Lung (tissue), 12 donors: Measurements from ENCODE around the gene ANKRD13D. TPM values are rescaled to one million over a fixed set of nuclear protein-coding genes. Genes with fewer than 3 reads are reported as not detected.
A peak's percentile ranks its signal among the peaks of the same experiment; 100 is the strongest.
"Not testable (repeated sequence)": the region's sequence is repeated elsewhere in the genome, so short reads cannot be mapped to it uniquely, and the experiment has no call there.

ENCODE experiments used
- ATAC-seq: fragments of 200-7000 bp; cut with Tn5 transposase; one replicate; pipeline ENCODE4 v1.9.1; 2020; ENCODE audit warnings: moderate number of reproducible peaks; ENCODE audit not compliant: insufficient read depth, low FRiP score
- DNase-seq, 3 donors: peaks; one replicate each; pipeline ENCODE4 v3.0.0-alpha.2; 2013 to 2017
- H3K27ac ChIP-seq, 2 donors: one replicate each; pipeline ENCODE4 v1.5.1; 2013; ENCODE audit warnings: mild to moderate bottlenecking in 2 of 2, moderate library complexity in 2 of 2, control low read depth in 1 of 2, inconsistent platforms in 1 of 2, low read depth in 1 of 2, low read length in 1 of 2
- H3K27me3 ChIP-seq, 3 donors: one replicate each; pipeline ENCODE4 v1.5.1; 2013; ENCODE audit warnings: low read length in 2 of 3; ENCODE audit not compliant: control insufficient read depth in 3 of 3, insufficient read depth in 3 of 3
- H3K36me3 ChIP-seq, 4 donors: one replicate each; pipeline ENCODE4 v1.5.1; 2013; ENCODE audit warnings: low read length in 4 of 4, mild to moderate bottlenecking in 1 of 4, moderate library complexity in 1 of 4; ENCODE audit not compliant: control insufficient read depth in 4 of 4, insufficient read depth in 4 of 4
- H3K4me1 ChIP-seq, 5 donors: one replicate each; pipeline ENCODE4 v1.5.1; 2013; ENCODE audit warnings: low read length in 5 of 5, mild to moderate bottlenecking in 2 of 5, moderate library complexity in 1 of 5; ENCODE audit not compliant: control insufficient read depth in 5 of 5, insufficient read depth in 5 of 5
- H3K4me3 ChIP-seq: one replicate; pipeline ENCODE4 v1.5.1; 2013; ENCODE audit warnings: mild to moderate bottlenecking, control low read depth, moderate library complexity
- H3K9ac ChIP-seq, 2 donors: one replicate each; pipeline ENCODE4 v1.5.1; 2013; ENCODE audit warnings: low read length in 2 of 2, control low read depth in 1 of 2; ENCODE audit not compliant: insufficient read depth in 1 of 2
- H3K9me3 ChIP-seq, 4 donors: one replicate each; pipeline ENCODE4 v1.5.1; 2013; ENCODE audit warnings: low read length in 3 of 4, mild to moderate bottlenecking in 1 of 4, moderate library complexity in 1 of 4; ENCODE audit not compliant: control insufficient read depth in 4 of 4, insufficient read depth in 3 of 4
- WGBS, 2 donors: extraction: QIAGEN DNeasy Blood & Tissue Kit; methylation state at CpG; one replicate each; pipeline ENCODE4 v1.1.7; 2013; 5-methylcytosine and 5-hydroxymethylcytosine counted together
- polyA plus RNA-seq, 2 donors: library from polyadenylated mRNA; stranded (reverse); fragments of 200-250 nt; gene quantifications; one replicate each; pipeline ENCODE4 v1.2.1, GENCODE V29; 2013
- total RNA-seq, 2 donors: library from RNA; depleted of rRNA in 1 of 2; stranded (reverse); fragments of >200 nt in 1 of 2; gene quantifications; one replicate each; pipeline ENCODE4 v1.2.1, GENCODE V29; 2014 to 2021
- TF ChIP-seq, protein P1 (sequence below): IDR thresholded peaks from 2 replicates; pipeline ENCODE4 v1.5.1; 2012; ENCODE audit warnings: mild to moderate bottlenecking; ENCODE audit errors: control extremely low read depth, extremely low read depth
- donor health status: control.
- donor health status: control.
- donor health status: Bipolar disorder and iron deficiency.
- donor health status: healthy.
- donor health status: DM: yes; HTN: yes; CAD: no.

The ANKRD13D gene
- total and polyA plus RNA-seq, 4 donors, result 35.9 to 86.2 (median 60.5) TPM

DNA sequence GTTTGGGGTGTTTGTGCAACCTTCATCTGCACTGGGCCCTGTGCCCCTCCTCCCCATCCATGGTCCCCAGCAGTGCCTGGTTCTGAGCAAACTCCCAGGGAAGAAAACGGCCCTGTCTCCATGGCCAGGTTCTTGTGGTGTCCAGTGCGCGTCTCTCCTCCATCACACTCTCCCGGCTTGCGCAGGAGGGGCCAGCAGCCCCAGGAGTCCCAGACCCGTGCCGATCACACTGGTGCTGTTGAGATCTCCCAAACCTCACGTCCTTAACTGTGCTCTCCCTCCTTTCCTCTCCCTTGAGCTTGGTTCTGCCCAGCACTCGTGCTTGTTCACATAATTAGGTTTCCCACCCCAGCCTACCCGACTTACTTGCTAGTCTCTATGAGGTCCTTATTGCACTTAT is 33.8 kb upstream of the ANKRD13D start:
- TF ChIP-seq, protein P1, sequence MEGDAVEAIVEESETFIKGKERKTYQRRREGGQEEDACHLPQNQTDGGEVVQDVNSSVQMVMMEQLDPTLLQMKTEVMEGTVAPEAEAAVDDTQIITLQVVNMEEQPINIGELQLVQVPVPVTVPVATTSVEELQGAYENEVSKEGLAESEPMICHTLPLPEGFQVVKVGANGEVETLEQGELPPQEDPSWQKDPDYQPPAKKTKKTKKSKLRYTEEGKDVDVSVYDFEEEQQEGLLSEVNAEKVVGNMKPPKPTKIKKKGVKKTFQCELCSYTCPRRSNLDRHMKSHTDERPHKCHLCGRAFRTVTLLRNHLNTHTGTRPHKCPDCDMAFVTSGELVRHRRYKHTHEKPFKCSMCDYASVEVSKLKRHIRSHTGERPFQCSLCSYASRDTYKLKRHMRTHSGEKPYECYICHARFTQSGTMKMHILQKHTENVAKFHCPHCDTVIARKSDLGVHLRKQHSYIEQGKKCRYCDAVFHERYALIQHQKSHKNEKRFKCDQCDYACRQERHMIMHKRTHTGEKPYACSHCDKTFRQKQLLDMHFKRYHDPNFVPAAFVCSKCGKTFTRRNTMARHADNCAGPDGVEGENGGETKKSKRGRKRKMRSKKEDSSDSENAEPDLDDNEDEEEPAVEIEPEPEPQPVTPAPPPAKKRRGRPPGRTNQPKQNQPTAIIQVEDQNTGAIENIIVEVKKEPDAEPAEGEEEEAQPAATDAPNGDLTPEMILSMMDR, result no peak
- Histone ChIP-seq H3K36me3 (peaks cover 20 to 65% (median 55%) of the 10 kb centered on the region in 4 donors), H3K9ac (no peak overlapping the region), H3K4me1 (no peaks in the 10 kb centered on the region), H3K27ac (no peak overlapping the region), H3K27me3 (no peaks in the 10 kb centered on the region), H3K9me3 (no peaks in the 10 kb centered on the region), H3K4me3 (no peak overlapping the region)
- DNase-seq, result no peak
- 90 to 94% methylated on average over 10 of the region's 10 CpGs for WGBS, 2 donors
- no peak for ATAC-seq

DNA sequence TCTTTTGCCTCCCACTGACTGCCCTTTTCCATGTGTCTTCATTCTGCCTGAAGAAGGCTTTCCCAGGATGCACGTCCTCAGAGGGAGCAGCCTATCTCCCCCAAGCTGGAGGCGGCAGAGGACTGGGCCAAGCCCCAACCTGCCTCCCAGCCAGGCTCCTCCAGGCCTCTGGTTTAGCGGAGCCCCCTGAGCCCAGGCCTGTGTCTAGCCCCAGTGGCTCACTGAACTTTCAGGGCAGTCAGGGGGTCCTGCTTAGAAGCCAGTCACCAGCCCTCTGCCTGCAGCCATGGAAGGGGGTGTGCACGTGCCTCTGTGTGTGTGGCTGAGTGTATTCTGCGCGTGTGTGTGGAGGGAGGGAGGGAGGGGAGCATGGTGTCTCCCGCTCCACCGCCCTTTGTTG is 33.2 kb upstream of the ANKRD13D start:
- no peak overlapping the region for H3K4me3 ChIP-seq
- DNase-seq, result no peak
- peaks cover 16 to 60% (median 50%) of the 10 kb centered on the region in 4 donors for H3K36me3 ChIP-seq
- WGBS, 2 donors, result 94 to 95% methylated on average over 8 of the region's 8 CpGs
- H3K27ac ChIP-seq, result no peak overlapping the region
- ATAC-seq, result no peak
- H3K4me1 ChIP-seq, result no peaks in the 10 kb centered on the region
- H3K27me3 ChIP-seq, result no peaks in the 10 kb centered on the region
- TF ChIP-seq, protein P1, result no peak
- H3K9me3 ChIP-seq, result no peaks in the 10 kb centered on the region
- H3K9ac ChIP-seq, result no peak overlapping the region

DNA sequence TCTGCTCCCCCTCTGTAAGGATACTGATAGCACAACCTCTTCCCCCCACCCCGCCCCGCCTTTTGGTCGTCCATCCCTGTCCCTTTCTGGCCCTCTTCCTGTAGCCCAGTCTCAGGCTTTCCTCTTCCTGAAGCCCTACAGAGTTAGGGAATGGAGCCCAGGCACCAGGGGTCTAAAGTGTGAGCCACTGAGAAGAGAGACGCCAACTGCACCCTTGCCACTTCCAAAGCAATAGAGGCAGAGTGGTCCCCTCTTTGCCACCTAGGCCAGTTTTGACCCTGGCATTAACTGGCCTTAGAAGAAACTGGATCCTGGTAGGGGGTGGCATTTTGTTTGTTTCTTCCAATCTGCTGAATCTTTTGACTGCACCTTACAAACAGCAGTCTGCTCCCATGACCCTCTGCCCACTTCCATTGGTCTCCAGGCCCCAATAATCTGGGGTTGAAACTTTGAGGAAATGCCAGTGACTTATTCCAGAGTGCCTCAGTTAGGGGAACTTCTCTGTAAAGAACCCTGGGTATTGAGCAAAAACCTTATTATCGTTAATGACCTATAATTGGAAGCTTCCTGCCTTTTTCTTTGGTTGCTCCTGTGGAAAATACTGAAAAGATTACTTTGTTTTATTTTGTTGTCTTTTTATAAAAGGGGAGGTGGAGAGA is 32.5 kb upstream of the ANKRD13D start:
- Histone ChIP-seq H3K9me3 (no peaks in the 10 kb centered on the region), H3K9ac (no peak overlapping the region), H3K4me3 (no peak overlapping the region), H3K27ac (no peak overlapping the region), H3K4me1 (peaks cover 0 to 3% (median 0%) of the 10 kb centered on the region in 5 donors), H3K27me3 (no peaks in the 10 kb centered on the region), H3K36me3 (peaks cover 15 to 53% (median 46%) of the 10 kb centered on the region in 4 donors)
- TF ChIP-seq, protein P1, result no peak
- ATAC-seq (no peak), DNase-seq (no peak)
- WGBS, 2 donors, result 72 to 77% methylated on average over 5 of the region's 5 CpGs

DNA sequence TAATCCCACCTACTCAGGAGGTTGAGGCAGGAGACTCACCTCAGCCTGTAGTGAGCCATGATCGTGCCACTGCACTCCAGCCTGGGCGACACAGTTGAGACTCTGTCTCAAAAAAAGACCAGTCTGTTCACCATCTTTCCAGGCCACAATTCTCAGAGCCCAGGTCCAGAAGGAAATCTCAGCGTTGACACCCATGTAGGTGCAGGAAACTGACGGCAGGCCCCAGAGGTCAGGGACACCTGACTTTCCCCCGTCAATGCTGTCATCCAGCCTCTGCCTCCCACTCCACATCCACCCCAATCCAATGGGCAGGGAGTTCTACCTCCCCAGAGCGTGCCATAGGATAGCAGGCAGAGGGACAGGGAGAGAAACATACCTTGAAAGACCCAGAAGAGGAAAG is 28.7 kb upstream of the ANKRD13D start:
- Histone ChIP-seq H3K4me3 (no peak overlapping the region), H3K9ac (no peak overlapping the region), H3K27me3 (no peaks in the 10 kb centered on the region), H3K27ac (no peak overlapping the region), H3K36me3 (peaks cover 0 to 18% (median 11%) of the 10 kb centered on the region in 4 donors), H3K9me3 (no peaks in the 10 kb centered on the region), H3K4me1 (peaks cover 0 to 8% (median 3%) of the 10 kb centered on the region in 5 donors)
- WGBS, 2 donors, result 86 to 90% methylated on average over 6 of the region's 6 CpGs
- no peak for DNase-seq
- TF ChIP-seq, protein P1, result no peak
- ATAC-seq, result no peak

DNA sequence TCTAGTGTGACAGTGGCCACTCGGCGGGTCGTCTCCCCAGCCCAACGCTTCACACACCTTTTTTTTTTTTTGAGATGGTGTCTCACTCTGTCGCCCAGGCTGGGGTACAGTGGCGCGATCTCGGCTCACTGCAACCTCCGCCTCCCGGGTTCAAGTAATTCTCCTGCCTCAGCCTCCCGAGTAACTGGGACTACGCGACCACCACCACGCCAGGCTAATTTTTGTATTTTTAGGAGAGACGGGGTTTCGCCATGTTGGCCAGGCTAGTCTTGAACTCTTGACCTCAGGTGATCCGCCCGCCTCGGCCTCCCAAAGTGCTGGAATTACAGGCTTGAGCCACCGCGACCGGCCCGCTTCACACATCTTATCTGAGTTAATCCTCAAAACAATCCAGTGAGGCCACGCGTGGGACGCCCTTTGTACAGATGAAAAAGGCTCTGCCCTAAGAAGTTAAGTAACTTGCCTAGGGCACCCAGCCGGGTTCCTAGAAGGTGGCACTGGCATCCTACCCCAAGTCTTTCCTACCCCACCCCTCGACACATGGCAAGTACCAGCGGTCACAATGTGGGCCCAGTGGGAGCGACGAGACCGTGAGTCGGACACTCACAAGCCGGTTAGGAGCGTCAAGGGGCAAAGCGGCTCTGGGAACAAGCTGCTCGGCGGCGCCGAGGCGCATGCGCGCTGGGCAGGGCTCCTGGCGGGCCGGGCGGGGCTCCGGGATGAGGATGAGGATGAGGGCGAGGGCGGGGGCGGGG is 28.0 kb upstream of the ANKRD13D start:
- WGBS, 2 donors, result 30 to 45% methylated on average over 43 to 50 of the region's 50 CpGs
- Histone ChIP-seq H3K4me1 (peaks cover 0 to 12% (median 7%) of the 10 kb centered on the region in 5 donors), H3K36me3 (peaks cover 0 to 11% (median 6%) of the 10 kb centered on the region in 4 donors), H3K9ac (peak overlapping the region in 1 of 2 donors; percentile 79)
- H3K9me3 ChIP-seq, H3K4me3 ChIP-seq, H3K27ac ChIP-seq, H3K27me3 ChIP-seq: not testable (repeated sequence)
- peak; percentile 20 for ATAC-seq
- peak; percentile 60 to 66 (median 61) for DNase-seq
